HFF-Myc (cell line): ENCODE measurements around the gene NUDT21.

Experiments used
- DNase-seq: peaks from one replicate; pipeline ENCODE4 v3.0.0-alpha.2; 2011; ENCODE audit warnings: low read depth; ENCODE audit errors: extremely low read depth
- H3K4me3 ChIP-seq: replicated peaks from 2 replicates; pipeline ENCODE4 v1.5.1; 2011; ENCODE audit warnings: low read depth, mild to moderate bottlenecking, control low read depth, low read length
- TF ChIP-seq, protein P1 (sequence below): IDR thresholded peaks from 2 replicates; pipeline ENCODE4 v1.5.1; 2012; ENCODE audit warnings: mild to moderate bottlenecking, low read depth, low read length, control low read depth; ENCODE audit errors: missing control alignments

Gene NUDT21

GRCh38 chr16:56447286-56447685 is 3.8 kb downstream of the NUDT21 start:
- no peak for DNase-seq
- TF ChIP-seq, protein P1, sequence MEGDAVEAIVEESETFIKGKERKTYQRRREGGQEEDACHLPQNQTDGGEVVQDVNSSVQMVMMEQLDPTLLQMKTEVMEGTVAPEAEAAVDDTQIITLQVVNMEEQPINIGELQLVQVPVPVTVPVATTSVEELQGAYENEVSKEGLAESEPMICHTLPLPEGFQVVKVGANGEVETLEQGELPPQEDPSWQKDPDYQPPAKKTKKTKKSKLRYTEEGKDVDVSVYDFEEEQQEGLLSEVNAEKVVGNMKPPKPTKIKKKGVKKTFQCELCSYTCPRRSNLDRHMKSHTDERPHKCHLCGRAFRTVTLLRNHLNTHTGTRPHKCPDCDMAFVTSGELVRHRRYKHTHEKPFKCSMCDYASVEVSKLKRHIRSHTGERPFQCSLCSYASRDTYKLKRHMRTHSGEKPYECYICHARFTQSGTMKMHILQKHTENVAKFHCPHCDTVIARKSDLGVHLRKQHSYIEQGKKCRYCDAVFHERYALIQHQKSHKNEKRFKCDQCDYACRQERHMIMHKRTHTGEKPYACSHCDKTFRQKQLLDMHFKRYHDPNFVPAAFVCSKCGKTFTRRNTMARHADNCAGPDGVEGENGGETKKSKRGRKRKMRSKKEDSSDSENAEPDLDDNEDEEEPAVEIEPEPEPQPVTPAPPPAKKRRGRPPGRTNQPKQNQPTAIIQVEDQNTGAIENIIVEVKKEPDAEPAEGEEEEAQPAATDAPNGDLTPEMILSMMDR = no peak
- H3K4me3 ChIP-seq = no peak overlapping the region

GRCh38 chr16:56438038-56438437 is 13.1 kb downstream of the NUDT21 start:
- no peak overlapping the region for H3K4me3 ChIP-seq
- DNase-seq = no peak
- TF ChIP-seq, protein P1 = no peak

DNA sequence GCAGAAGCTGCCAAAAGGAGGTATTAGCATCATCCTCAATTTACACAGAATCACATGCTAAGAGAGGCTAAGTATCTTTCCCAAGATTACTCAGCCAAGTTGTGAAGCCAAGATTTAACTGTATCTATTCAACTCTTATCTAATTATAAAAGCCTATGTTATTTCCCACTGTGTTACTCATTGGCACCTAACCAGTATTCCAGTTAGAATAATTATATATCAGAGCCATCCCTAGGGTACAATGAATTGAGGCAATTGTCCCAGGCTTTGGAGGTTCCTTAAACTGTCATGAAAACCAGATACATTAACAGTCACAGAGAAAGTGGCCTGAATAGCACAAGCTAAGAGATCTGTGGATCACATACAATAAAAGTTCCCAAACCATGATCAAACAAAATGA is 14.9 kb downstream of the NUDT21 start:
- DNase-seq = no peak
- TF ChIP-seq, protein P1 = no peak
- H3K4me3 ChIP-seq = no peak overlapping the region

DNA sequence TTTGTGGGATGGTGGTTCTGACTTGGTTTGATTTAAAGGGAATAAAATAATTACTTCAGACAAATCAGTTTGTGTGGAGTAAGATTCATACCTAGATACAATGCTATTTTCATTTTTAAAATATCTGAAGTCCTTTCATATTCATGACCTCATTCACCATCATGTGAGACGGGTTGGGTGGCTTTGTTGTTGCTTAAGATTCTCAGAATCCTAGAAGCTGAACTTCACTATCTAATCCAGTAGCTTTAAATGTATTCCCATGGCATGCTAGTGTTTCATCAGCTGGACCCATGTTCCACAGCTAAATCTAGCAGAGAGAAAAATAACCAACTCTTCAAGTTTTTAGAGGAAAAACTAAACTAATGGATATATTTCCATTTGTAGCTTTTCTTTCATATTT is 23.0 kb downstream of the NUDT21 start:
- TF ChIP-seq, protein P1 = no peak
- no peak overlapping the region for H3K4me3 ChIP-seq
- no peak for DNase-seq

DNA sequence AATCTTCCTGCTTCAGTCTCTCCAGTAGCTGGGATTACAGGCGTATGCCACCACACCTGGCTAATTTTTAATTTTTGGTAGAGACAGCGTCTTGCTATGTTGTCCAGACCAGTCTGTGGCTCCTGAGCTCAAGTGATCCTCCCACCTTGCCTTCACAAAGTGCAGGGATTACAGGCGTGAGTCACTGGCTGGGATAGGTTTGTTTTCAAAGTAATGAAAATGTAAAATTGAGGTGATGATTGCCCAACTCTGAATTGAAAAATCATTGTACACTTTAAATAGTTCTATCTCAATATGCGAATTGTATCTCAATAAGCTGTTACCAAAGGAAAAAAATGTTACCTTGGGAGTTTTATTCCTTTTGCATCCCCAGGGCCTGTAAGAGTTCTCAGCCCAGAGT is 24.5 kb downstream of the NUDT21 start:
- TF ChIP-seq, protein P1 = no peak
- no peak overlapping the region for H3K4me3 ChIP-seq
- DNase-seq = no peak

- H3K4me3 ChIP-seq = peak within 1 kb of the TSS; percentile 58
- TF ChIP-seq, protein P1 = peak; percentile 3
- no peak for DNase-seq
Observed at GRCh38 chr16:56425439-56425832, 25.7 kb downstream of the NUDT21 start, which contains the start of gene AMFR. TSS of gene AMFR (minus strand) at chr16:56425545. CDS start at chr16:56425327, 218 bp downstream.

- DNase-seq = no peak
- TF ChIP-seq, protein P1 = no peak
- H3K4me3 ChIP-seq = peak overlapping the region; percentile 58
Observed at GRCh38 chr16:56424791-56425438, 26.2 kb downstream of the NUDT21 start.
